HG03457 (cell line): ENCODE measurements around the gene PEA15.

Experiments
- ATAC-seq: cut with Tn5 transposase; IDR thresholded peaks from one replicate; pipeline ENCODE4 v1.9.1; 2021; ENCODE audit warnings: moderate number of reproducible peaks; ENCODE audit not compliant: unreplicated experiment

Gene PEA15

GRCh38 chr1:160205242-160206035 lies at the start of gene PEA15:
TSS of gene PEA15 (plus strand) at chr1:160205384. CDS start at chr1:160211545, 6,161 bp downstream.
- no peak for ATAC-seq

GRCh38 chr1:160156361-160156760 lies 48.8 kb upstream of the PEA15 start:
- no peak for ATAC-seq

- no peak for ATAC-seq
These were observed 48.0 kb upstream of the PEA15 start for GRCh38 chr1:160157174-160157573.

GRCh38 chr1:160158031-160158430 lies 47.2 kb upstream of the PEA15 start:
- ATAC-seq: no peak

- no peak for ATAC-seq
These were observed 46.6 kb upstream of the PEA15 start for GRCh38 chr1:160158534-160158933.

- no peak for ATAC-seq
These were observed 45.3 kb upstream of the PEA15 start for GRCh38 chr1:160159846-160160245.

- ATAC-seq: no peak
These were observed 43.0 kb upstream of the PEA15 start for GRCh38 chr1:160161965-160162705.

GRCh38 chr1:160162931-160163330 lies 42.3 kb upstream of the PEA15 start:
- no peak for ATAC-seq

GRCh38 chr1:160163615-160164014 lies 41.6 kb upstream of the PEA15 start:
- no peak for ATAC-seq

GRCh38 chr1:160164121-160164520 lies 41.1 kb upstream of the PEA15 start:
- ATAC-seq: no peak

- ATAC-seq: no peak
These were observed 38.9 kb upstream of the PEA15 start for GRCh38 chr1:160166166-160166868.

GRCh38 chr1:160167056-160167455 lies 38.1 kb upstream of the PEA15 start:
- ATAC-seq: no peak

GRCh38 chr1:160167580-160167979 lies 37.6 kb upstream of the PEA15 start:
- no peak for ATAC-seq

- ATAC-seq: no peak
These were observed 37.2 kb upstream of the PEA15 start for GRCh38 chr1:160168016-160168415.

- ATAC-seq: no peak
These were observed 36.4 kb upstream of the PEA15 start for GRCh38 chr1:160168609-160169369.

GRCh38 chr1:160169553-160170399 lies 35.4 kb upstream of the PEA15 start:
- peak; percentile 55 for ATAC-seq

- ATAC-seq: no peak
These were observed 33.8 kb upstream of the PEA15 start for GRCh38 chr1:160171354-160171753.

- no peak for ATAC-seq
These were observed 33.2 kb upstream of the PEA15 start for GRCh38 chr1:160171980-160172379.

GRCh38 chr1:160177231-160177630 lies 28.0 kb upstream of the PEA15 start:
- no peak for ATAC-seq

- no peak for ATAC-seq
These were observed 27.5 kb upstream of the PEA15 start for GRCh38 chr1:160177667-160178066.
